CD4-positive, alpha-beta T cell treated with Interleukin-10 for 1 hour (primary cell): ENCODE measurements around the gene SBF2.

Source experiments
- DNase-seq: peaks from one replicate; pipeline ENCODE4 v3.0.0-alpha.2; 2020

SBF2 gene

DNA sequence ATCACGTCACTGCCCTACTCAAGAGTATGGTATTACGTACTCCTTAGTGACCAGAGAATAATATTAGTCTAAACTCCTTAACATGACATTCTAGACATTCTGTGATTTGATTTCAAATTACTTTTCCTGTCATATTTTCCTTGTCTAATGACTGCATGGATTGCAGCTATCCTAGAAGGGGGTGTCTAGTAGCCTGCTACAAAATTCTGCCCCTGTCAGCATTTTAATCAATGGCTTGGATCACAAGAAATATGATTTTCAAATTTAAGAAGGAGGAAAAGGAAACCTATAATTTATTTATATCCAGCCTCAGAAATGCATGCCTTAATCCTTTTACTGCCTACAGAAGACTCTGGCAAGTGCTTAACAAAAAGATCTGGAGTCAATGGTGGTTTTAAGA lies 413.4 kb downstream of the SBF2 start:
- DNase-seq, result no peak

DNA sequence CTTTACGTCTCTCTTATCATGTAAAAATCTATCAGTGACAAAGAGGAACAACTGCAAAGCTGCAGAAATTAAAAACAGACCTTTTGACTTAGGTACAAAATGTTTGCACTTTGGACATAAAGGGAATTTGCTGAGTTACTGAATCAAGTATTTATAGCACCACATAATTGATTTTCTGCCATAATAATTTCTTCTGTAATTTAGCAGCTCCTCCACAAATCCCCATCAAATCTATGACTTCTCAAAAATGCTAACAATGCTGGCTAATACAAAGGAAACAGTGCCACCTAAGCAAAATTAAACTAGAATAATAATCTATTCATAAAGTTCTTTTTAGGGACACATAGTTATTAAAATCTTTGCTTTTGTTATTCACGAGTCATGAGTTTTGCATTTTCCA lies 415.1 kb downstream of the SBF2 start:
- DNase-seq, result no peak

DNA sequence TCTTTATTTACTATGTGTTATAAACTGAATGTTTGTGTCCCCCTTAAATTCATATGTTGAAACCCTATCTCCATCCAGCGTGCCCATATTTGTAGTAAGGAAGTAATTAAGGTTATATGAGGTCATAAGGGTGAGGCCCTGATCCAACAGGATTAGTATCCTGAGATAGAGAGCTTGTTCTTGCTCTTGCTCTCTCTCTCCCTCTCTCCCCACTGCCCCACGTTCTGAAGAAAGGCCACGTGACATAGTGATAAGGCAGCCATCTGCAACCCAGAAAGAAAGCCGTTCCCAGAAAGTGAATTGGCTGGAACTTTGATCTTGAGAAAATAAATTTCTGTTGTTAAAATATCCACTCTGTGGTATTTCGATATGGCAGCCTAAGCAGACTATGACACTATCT lies 417.7 kb downstream of the SBF2 start:
- DNase-seq, result no peak

DNA sequence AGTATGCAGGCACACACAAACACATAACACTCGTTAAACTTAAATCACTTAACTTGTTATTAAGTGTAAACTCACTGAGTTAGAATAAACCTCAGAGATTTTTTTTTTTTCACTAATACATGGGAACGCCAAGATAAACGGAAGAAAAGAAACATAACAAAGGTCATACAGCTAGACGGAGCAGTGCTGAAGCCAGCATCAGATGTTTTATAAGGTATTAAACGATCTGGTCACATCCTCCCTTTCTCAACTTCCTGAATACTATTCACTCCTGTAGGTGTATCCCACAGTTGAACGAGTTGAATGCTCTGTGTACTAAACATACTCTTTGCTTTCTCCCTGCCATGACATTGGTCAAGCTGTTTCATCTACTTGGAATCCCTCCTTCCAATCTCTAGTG lies 418.2 kb downstream of the SBF2 start:
- no peak for DNase-seq

DNA sequence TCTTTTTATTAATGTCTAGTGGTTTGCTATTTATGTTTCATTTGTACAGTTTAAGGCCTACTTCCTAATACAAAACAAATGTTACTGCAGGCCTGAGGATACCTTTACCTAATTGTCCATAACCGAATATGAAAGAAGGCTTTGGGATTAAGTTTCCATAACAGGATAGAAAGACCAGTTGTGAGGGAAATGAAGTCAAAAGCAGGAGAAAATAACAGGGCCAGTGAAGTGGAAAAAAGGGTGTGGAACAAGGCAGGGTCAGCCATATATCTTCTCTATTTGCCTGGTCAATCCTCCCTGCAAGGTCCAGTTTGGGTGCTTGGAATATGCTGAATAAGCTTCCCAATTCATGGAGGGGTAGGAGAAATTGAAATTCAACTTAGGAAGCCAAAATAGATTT lies 418.6 kb downstream of the SBF2 start:
- DNase-seq, result no peak

DNA sequence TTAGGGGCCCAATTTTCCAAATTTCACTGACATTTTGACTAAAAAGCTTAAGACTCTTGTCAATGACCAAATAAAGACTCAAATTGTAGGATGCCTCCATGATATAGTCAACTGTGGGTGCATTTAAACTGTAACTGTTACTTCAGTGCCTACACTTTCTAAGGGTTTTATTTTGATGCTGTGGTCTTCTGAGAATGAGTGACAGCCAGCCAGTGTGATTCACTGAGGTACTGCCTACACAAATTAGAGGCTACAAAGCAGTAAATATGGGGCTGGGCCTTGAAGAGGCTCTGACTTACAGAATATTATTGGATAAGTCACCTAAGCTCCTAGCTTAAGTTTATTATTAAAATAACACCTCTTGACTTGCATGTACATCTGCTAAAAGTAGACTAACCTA lies 419.6 kb downstream of the SBF2 start:
- DNase-seq, result no peak

DNA sequence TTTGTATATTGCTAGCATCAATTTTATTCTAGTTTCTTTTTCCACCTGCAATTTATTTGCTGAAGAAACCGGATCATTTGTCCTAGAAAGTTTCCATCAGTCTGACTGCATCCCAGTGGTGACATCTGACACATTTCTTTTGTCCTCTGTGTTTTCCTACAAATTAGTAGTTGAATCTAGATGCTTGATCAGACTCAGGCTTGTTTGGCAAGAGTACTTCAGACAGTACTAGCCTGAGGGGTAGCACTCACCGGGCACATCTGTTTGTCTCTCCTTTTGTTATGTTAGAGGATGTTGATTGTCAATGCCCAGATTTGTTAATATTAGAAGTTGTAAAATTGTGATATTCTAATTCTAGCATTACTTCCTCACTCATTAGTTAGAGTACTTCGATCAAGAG lies 425.4 kb downstream of the SBF2 start:
- DNase-seq, result no peak

DNA sequence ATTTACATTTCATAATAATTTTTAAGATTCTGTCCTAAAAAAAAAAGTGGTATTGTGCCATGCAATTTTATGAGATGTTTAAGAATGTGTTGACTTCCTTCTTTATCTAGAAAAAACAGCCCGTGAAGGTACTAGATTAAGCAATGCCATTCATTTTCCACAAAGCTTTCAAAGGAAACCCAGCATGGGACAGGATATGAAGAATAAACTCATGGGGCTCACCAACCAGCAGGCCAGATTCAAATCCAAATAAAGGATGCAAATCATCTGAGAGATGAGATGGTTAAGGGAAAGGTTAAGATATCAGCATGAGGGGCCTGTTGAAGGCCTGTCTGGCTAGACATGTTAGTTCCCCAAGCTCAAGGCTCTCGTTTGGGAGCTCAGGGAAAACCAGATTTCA lies 431.0 kb downstream of the SBF2 start:
- DNase-seq, result no peak

DNA sequence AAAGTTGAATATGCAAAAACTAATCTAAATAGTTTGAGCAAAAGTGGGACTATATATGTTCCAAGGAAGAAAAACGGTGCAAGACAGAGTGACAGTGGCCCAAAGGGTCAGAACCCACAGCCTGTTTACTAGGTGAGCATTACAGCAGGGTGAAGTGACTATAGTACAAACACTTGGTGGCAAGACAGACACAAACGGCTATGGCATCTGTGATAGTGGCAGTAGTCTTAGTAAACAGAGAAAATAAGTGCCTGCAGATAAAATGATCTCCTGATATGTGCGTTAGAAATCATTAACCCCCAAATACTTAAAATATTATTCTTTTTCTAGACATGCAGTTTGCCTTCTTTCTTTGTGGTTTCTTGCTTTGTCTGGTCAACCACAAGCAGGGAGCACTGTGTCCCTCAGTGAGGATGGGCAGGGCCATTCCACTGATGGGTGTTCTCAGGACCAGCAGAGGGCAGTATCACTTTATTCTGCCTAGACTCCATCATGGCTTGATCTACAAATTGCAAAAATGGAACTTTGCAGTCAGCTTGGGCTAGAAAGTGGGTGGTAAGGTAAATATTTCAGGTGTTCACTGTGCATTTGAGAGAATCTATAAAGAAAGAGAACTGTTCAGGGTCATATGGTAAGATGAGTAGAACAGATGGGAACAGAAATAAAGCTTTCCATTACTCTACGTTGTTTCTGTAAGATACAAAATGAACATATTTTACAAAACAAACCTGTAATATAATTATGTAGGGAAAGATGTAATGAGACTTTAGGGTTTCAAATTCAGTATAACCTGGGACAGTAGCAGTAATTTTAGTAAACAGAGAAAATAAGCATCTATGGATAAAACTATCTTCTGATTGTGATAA lies 431.9 kb downstream of the SBF2 start:
- DNase-seq, result peak; percentile 57

DNA sequence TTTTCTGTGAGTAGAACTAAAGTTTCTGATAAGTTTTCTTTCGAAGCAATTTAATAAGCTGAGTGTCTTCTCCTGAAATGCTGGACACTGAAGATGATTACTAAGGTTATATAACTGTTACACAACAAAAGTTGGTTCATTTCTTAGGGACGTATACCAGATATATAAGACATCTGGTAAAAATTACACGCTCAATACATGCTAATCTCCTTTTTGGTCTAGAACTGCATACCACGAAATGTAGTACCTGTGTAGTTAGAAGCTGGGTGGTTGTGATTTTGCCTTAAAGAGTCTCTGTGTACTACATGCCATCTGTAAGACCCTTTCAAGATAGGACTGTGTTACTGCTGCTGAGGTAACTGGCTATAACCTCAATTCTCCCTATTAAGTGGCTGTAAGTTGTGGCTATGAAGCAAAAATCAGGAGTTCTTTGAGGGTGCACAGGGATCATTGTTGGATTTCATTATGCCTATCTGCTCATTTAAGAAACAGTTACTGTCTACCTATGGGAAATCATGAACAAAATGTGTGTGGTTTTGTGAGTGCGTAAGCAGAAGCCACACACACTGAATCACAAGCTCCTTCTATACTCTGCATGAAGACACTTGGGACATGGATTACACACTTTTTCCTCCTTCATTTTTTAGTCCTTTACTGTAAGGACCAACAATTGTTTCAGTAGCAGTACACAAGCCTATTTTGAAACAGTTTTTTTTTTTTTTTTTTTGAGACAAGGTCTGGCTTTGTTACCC lies 434.3 kb downstream of the SBF2 start:
- DNase-seq, result no peak

DNA sequence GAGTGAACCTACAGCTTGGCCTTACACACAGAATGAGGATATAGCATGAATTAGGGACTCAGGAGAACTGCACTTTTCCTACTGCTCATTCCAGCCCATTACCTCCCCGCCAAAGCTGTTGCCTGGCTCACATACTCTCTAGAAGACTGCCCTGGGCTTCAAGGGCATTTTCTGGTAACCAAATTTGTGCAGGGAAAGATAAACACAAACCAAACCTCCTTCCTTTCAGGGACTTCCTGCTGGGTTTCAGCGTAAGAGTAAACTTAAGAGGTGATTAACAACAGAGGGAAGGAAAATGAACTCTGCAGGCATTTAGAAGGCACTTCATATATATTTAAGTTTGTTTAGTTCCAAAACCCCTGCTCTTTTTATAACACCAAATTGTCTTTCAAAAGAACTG lies 435.2 kb downstream of the SBF2 start:
- no peak for DNase-seq

DNA sequence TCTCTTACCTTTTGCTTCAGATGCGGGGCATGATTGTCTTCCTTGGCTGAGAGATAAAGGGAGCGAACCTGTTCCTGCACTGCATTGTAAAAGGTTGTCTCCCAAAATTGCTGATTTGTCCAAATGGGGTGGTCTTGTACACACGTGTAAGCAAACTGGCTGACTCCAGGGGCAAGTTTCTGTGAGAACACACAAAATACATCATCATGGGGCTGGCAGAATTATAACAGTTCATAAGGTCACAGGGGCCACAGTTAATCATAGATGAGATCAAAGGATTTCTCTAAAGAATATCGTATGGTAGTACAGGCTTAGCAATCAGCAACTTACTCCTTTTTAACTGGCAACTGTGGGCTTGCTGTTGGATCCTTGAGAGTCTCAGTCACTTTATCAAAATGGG lies 435.8 kb downstream of the SBF2 start:
- no peak for DNase-seq

DNA sequence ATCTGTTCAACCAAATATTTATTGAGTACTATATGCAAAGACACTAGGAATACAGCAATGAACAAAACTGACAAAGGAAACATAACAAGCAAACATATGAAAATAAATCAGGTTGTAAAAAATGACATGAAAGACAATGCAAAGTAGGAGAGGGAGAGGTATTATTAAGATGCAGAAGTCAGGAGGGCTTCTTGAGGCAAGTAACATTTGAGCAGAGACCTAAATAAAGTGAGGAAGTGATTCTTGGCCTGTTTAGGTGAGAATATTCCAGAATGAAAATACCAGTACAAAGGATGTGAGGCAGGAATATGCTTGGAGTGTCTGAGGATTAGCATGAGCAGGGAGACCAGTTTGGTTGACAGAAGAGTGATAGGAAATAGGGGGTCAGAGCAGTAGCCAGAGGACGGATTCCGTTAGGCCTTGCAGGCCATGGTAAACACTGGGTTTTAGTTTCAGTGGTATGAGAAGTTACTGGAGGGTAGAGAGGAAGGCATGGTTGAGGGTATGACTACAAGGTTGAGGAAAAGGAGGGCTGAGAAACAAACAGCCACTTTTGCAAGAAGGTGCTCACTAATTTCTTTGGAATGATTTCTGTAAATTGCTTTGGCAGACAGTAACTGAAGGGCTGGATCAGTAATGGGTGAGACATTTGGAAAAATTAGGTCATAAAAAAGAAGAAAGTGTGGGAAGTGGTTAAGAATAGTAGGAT lies 438.3 kb downstream of the SBF2 start:
- DNase-seq, result no peak

DNA sequence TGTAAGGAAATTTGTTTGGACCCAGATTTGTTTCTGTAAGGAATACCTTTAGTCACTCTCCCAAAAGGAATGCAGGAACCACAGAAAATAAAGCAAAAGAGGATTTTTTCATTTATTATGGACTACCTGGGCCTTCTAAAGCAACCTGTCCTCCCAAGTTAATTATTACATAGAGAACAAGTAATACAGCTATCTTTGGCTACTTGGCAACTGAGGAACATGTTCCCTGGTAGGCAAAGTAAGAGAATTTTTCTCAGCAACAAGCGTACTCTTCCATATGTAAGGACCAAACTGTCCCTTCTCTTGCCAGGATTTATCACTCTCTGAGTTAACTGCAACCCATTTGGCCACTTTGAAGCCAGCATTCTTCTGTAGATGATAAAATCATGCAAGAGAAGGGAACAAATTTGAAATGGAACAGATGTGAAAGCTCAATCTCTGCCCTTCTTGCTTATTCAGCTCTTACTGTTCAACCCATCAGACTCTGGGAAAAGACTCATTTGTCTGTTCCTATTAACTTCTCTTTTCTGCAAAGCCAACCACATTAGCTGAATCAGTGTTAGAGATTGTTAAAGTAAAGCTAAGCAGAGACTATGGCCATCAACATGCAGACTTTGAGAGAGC lies 440.0 kb downstream of the SBF2 start:
- no peak for DNase-seq

DNA sequence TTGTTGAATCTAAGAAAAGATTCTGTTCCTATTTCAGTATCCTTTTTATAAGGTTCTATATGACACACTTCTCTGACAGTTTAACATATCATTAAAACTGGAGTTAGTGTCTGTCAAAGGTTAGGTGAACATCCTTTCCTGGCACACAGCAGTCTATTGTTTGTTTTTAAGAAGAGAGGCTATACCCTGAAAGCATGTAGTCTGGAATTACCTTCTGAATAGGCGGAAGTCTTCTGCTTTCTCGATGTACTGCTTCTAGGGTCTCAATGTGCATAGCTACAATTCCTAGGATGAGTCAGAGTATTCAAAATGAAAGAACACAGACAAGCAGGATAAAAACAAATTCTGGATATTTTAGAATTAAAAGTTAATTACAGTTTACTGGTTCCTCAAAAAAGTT lies 441.6 kb downstream of the SBF2 start:
- no peak for DNase-seq

DNA sequence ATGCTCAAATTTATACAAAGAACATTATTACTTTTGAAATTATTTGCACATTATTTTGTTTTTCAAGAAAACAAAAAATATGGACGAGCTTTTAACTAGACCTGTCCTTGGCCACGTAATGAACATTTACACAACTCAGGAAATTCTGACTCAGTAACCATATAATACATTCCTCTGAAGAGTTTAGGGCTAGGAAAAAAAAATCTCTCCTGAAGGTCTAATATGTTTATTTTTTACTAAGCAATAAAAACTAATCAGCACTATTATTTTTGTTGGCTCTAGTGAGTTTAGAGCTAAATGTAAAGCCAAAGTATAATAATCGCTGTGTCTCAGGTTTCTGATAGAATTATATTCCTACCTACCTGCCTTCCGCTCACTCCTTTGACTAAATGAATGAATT lies 442.7 kb downstream of the SBF2 start:
- DNase-seq, result no peak

DNA sequence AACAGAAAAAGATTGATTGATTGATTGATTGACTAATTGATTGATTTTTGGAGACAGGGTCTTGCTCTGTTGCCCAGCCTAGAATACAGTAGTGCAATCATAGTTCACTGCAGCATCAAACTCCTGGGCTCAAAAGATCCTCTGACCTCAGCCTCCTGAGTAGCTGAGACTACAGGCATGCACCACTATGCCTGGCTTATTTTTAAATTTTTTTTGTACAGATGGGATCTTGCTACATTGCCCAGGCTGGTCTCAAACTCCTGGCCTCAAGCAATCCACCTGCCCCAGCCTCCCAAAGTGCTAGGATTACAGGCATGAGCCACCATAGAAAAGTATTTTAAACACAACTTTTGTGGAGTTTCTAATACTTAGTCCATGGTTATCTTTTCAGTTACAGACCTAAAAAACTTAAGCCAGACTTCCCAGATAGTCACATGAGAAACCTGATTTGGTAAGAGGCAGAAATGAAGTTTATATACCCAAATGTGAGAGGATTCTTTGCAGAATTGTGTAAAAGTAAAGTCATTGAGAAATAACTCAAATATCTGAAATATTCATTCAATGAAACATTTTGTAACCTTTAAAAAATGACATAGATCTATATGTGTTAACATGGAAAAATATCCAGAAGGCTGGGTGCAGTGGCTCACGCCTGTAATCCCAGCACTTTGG lies 443.7 kb downstream of the SBF2 start:
- no peak for DNase-seq

DNA sequence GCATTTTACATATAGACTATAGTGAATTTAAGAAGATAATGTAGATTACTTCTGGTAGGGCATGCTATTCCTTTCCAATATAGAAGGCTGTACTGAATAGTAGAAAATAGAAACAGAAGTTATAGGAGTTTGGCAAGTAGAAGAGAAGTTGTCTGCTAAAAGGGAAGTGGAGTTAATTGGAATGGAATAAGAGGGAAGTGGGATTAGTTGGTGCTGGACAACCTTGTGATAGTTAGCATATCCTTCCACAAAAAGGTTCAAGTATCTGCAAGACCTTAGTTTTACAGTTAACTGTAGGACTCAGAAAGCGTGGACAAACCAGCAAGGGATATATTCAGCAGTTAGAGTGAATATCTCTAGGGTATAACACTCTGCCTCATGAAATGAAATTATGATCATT lies 444.6 kb downstream of the SBF2 start:
- no peak for DNase-seq

DNA sequence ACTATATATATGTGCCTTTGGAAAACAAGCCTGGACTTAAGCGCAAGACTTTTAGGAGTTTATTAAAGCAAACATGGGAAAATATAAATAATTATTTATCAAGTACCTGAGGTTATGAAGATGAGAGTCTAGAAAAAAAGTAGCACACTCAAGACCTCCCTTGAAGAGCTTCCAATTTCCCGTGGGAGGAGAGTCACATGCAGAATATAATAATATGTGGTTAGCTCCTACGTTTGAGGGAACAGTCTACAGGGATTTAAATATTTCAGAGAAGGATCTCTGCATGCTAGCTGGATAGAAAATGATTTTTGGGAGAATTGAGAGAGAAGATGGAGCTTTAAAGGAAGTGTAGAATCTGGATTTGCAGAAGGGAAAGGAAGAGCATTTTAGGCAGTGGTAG lies 446.4 kb downstream of the SBF2 start:
- DNase-seq, result no peak

DNA sequence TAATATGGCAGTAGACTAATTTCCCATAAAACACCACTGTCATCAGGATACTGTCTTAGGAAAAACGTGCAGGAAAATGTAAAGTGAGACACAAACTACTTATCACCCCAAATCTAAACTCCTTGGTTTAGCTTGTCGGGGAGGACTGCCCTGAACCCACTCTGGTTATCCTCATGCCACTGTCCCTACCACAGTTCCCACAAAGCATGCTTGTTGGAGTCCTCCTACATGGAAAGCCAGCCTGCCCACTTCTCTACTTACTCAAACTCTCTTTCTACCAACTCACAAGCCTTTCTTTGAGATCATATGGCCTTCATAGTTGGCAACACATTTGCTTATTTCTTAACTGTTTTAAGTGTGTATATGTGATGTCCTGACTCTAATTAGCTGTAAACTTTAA lies 451.1 kb downstream of the SBF2 start:
- no peak for DNase-seq

DNA sequence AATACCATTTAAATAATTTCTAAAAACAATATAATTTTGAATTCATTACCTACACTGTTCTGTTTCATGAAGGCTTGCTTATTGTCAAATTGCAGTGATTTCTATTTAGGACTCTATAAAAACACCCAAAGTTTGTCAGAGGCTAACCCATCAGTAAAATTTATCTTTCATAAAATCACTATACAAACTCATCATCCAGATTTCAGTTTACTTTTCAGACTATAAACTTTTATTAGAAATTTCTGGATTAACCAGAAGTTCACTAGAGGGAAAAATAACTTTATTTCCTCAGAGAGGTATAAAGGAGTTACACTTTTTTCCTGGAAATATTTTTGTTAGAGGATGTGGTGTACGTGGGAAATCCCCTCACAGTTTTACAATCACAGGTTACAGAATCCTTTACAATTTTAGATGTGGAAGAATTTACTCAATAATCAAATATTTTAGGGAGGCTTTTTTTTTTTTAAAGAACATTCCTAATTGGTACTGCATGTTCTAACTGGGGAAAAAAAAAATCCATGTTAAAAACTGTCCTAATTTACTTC lies 453.5 kb downstream of the SBF2 start:
- DNase-seq, result peak; percentile 15

DNA sequence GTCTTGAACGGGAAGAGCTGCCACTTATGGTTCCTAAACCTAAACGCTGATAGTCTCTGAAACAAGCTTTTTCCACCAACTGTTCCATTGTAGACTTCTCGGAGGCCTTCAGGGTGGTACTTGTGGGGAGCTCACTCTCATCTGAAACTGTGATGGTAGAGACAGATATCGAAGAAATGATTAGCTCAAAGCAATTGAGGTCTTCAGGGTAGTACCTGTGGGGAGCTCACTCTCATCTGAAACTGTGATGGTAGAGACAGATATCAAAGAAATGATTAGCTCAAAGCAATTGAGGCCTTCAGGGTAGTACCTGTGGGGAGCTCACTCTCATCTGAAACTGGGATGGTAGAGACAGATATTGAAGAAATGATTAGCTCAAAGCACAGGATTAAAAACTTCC lies 454.5 kb downstream of the SBF2 start:
- no peak for DNase-seq

DNA sequence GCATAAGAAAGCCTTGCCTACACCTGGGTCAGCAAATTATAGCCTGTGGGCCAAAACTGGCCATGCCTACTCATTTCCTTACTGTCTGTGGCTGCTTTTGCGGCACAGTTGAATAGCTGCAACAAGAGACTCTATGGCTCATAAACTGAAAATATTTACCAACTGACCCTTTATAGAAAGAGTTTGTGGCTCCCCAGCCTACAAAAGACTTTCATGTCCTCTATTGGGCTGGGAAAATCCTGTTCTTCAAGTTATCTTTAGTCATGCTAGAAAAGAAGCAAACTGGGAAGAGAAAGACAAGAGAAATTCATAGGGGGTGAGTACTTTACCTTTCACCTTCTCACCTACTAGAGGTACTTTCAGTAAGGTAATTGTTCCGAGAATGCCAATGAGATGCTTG lies 455.1 kb downstream of the SBF2 start:
- no peak for DNase-seq
